A673 (cell line): ENCODE measurements around the gene MTG2. TPM values are rescaled to one million over a fixed set of nuclear protein-coding genes. Genes with fewer than 3 reads are reported as not detected.

ENCODE experiments used
- BruUV-seq: library from RNA; stranded (reverse); fragments of 400-500 nt; replicated peaks from 2 replicates; lab custom pipeline; 2021; lab: Mats Ljungman, UMichigan
- CTCF ChIA-PET: fragments of 300-600 bp; sonication (Branson Sonifier 250); formaldehyde crosslinking; loops from one replicate; lab custom pipeline; 2022; ENCODE audit warnings: antibody characterized with exemption; lab: Charles Lee
- POLR2A ChIA-PET: fragments of 300-600 bp; sonication (Branson Sonifier 250); formaldehyde crosslinking; loops from one replicate; lab custom pipeline; 2022; ENCODE audit warnings: antibody characterized with exemption; ENCODE audit not compliant: low non-redundant PET; lab: Charles Lee
- DNase-seq: peaks from one replicate; pipeline ENCODE4 v3.0.0-alpha.2; 2015; ENCODE audit warnings: low spot score
- H3K27ac ChIP-seq: fragments of 200-600 bp; sonication (generic); 2 replicates; pipeline ENCODE4 v1.5.1; 2016; ENCODE audit warnings: mixed run types, low read depth, mild to moderate bottlenecking, mixed read lengths, antibody characterized with exemption, low read length; ENCODE audit not compliant: poor library complexity, severe bottlenecking
- H3K27me3 ChIP-seq: fragments of 200-600 bp; sonication (generic); replicated peaks from 2 replicates; pipeline ENCODE4 v1.6.1; 2017; ENCODE audit warnings: mixed run types, low read depth, mild to moderate bottlenecking, mixed read lengths, antibody characterized with exemption, low read length; ENCODE audit not compliant: insufficient read depth, poor library complexity
- H3K36me3 ChIP-seq: fragments of 200-600 bp; sonication (generic); 2 replicates; pipeline ENCODE4 v1.6.1; 2016; ENCODE audit warnings: mixed run types, mild to moderate bottlenecking, mixed read lengths, antibody characterized with exemption, low read length; ENCODE audit not compliant: insufficient read depth, poor library complexity, severe bottlenecking
- H3K4me1 ChIP-seq: fragments of 200-600 bp; sonication (generic); 2 replicates; pipeline ENCODE4 v1.6.1; 2017; ENCODE audit warnings: mixed run types, mild to moderate bottlenecking, mixed read lengths, antibody characterized with exemption, low read length; ENCODE audit not compliant: insufficient read depth, poor library complexity, severe bottlenecking
- H3K4me3 ChIP-seq: fragments of 200-600 bp; sonication (generic); 2 replicates; pipeline ENCODE4 v1.5.1; 2016; ENCODE audit warnings: low read depth, mixed run types, mild to moderate bottlenecking, mixed read lengths, low read length; ENCODE audit not compliant: poor library complexity, severe bottlenecking
- H3K9me3 ChIP-seq: fragments of 200-600 bp; sonication (generic); 2 replicates; pipeline ENCODE4 v1.6.1; 2016; ENCODE audit warnings: mixed run types, low read depth, mild to moderate bottlenecking, mixed read lengths, antibody characterized with exemption, low read length; ENCODE audit not compliant: poor library complexity, severe bottlenecking
- EZH2 ChIP-seq: fragments of 200-600 bp; sonication (generic); IDR thresholded peaks from 2 replicates; pipeline ENCODE4 v1.6.1; 2017; ENCODE audit warnings: borderline replicate concordance, low read depth, mild to moderate bottlenecking, mixed read lengths, antibody characterized with exemption, low read length; ENCODE audit not compliant: poor library complexity, severe bottlenecking
- intact Hi-C: fragments of 100-400 bp; cut with micrococcal nuclease; formaldehyde crosslinking; loops from one replicate; pipeline ENCODE4 v1.10.0; 2022; ENCODE audit not compliant: unreplicated experiment
- total RNA-seq: library from RNA; stranded (reverse); gene quantifications from 2 replicates; pipeline ENCODE4 v1.2.3, GENCODE V29; 2021
- TF ChIP-seq, protein P1 (sequence below): fragments of 300-800, 200-600 bp; sonication (generic); conservative IDR thresholded peaks from 2 replicates; pipeline ENCODE4 v1.5.1; 2017; ENCODE audit warnings: low read depth, mild to moderate bottlenecking, antibody characterized with exemption, low read length, moderate library complexity, mixed read lengths

Gene MTG2
- total RNA-seq, 1 experiment from 2014 or later, result 40.9 TPM

DNA sequence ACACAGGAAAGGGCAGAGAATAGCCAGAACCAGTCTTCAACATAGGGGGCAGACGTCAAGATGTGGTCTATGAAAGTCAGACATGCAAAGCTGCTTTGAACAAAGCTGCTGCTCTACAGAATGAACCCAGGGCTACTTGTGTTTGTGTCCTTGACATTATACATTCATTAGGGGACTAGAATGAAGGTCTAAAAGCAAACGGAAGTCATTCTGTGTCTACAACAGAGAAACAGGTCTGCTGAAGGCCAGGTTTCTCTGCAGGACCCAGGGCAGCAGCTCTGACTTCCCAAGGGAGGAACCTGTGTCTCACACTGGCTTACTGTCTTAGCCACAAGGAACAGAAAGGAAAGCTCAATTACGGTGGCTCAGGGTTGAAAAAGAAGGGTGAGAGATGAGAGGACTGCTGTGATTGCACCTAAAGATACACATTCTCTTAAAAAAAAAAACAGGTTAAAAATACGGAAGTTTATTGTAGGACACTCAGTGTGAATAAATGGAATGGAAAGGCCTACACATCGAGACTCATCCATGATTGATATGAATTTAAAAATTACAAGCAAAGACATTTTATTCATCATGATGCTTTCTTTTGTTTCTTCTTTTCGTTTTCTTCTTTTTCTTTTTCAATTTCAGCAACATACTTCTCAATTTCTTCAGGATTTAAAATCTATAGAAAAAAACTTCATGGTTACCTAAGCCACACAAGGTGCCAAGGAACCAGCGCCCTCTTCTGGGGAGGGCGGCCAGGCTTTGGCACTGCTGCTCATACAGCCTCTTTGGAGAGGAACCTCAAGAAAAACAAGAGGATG lies 46.3 kb upstream of the MTG2 start:
- intact Hi-C loops, result no loop called here
- Histone ChIP-seq H3K36me3 (peaks cover 99% of the 10 kb centered on the region), H3K9me3 (no peaks in the 10 kb centered on the region), H3K4me1 (peaks cover 2% of the 10 kb centered on the region), H3K27ac (no peak overlapping the region), H3K4me3 (no peak overlapping the region), H3K27me3 (no peaks in the 10 kb centered on the region)
- ChIA-PET CTCF (interaction anchor here (1.7 kb wide), 1 partner anchor 126 kb away, joined by 6 read pairs; no protein-coding TSS in a partner anchor), POLR2A (no interaction called here)
- peak; percentile 79 for DNase-seq
- TF ChIP-seq EZH2, result no peak
- TF ChIP-seq, protein P1, sequence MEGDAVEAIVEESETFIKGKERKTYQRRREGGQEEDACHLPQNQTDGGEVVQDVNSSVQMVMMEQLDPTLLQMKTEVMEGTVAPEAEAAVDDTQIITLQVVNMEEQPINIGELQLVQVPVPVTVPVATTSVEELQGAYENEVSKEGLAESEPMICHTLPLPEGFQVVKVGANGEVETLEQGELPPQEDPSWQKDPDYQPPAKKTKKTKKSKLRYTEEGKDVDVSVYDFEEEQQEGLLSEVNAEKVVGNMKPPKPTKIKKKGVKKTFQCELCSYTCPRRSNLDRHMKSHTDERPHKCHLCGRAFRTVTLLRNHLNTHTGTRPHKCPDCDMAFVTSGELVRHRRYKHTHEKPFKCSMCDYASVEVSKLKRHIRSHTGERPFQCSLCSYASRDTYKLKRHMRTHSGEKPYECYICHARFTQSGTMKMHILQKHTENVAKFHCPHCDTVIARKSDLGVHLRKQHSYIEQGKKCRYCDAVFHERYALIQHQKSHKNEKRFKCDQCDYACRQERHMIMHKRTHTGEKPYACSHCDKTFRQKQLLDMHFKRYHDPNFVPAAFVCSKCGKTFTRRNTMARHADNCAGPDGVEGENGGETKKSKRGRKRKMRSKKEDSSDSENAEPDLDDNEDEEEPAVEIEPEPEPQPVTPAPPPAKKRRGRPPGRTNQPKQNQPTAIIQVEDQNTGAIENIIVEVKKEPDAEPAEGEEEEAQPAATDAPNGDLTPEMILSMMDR, result peak; percentile 93
- no TSS peak for BruUV-seq

DNA sequence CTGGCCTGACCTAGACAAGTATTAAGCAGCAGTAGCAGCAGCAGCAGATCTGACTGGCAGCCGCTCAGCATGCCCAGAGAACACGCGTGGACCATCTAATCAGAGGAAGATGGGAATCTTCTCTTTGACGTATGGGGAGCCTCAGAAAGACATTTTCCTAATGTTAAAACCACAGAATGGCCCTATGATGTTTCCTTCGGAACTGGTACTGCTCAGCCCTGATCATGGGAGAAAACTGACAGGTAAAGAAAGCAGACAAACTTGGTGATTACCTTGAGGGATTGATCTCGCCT lies 45.8 kb upstream of the MTG2 start:
- Histone ChIP-seq H3K9me3 (no peaks in the 10 kb centered on the region), H3K27ac (no peak overlapping the region), H3K36me3 (peaks cover 94% of the 10 kb centered on the region), H3K27me3 (no peaks in the 10 kb centered on the region), H3K4me1 (peaks cover 4% of the 10 kb centered on the region), H3K4me3 (no peak overlapping the region)
- ChIA-PET POLR2A (no interaction called here), CTCF (interaction anchor here (1.7 kb wide), 1 partner anchor 126 kb away, joined by 6 read pairs; no protein-coding TSS in a partner anchor)
- no peak for DNase-seq
- intact Hi-C loops, result no loop called here
- no TSS peak for BruUV-seq
- TF ChIP-seq, protein P1, result 0 out of 2 replicates have a peak, but pooled peaks have one; percentile 9
- TF ChIP-seq EZH2, result no peak

DNA sequence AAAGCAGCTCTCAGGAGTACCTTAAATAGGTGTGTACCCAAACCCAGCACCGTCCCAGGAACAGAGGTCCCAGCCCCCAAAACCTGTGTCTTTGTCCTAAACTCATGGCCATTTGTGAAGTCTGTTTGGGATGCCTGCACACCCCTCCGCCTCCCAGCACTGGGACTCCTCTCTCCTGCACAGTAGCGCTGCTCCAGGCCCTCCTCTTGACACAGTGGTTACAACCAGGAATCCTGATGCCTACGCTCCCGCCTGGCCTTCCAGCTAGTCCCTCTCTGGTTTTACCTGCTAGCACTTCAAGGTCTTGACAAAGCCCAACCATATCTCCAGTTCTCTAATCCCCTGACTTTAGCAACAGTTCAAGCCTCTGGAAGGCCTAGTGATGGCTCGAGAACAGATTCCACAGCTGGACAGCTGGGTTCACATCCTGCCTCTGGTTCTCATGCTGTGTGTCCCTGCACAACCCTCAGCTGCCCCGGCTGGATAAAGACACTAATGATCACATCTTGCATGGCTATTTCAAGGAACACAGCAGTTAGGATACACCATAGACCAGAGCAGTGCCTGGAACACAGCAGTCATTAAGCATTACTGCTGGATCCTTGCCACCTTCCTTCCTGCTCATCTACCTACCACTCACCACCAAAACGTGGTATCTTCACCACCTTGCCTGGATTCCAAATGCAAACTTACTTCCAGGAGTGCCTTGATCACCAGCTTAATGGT lies 45.2 kb upstream of the MTG2 start:
- no peak overlapping the region for H3K27ac ChIP-seq
- CTCF ChIA-PET, result no interaction called here
- intact Hi-C loops, result no loop called here
- no TSS peak for BruUV-seq
- no peak for DNase-seq
- POLR2A ChIA-PET, result interaction anchor here (0.6 kb wide), 1 partner anchor 9 kb away, joined by 4 read pairs; no protein-coding TSS in a partner anchor
- TF ChIP-seq EZH2, result no peak
- TF ChIP-seq, protein P1, result no peak
- peaks cover 4% of the 10 kb centered on the region for H3K4me1 ChIP-seq
- no peaks in the 10 kb centered on the region for H3K9me3 ChIP-seq
- H3K4me3 ChIP-seq, result no peak overlapping the region
- no peaks in the 10 kb centered on the region for H3K27me3 ChIP-seq
- peaks cover 88% of the 10 kb centered on the region for H3K36me3 ChIP-seq
